Mesothelial cell of epicardium (in vitro differentiated cells): ENCODE data around the gene HGF. TPM values are rescaled to one million over a fixed set of nuclear protein-coding genes. Genes with fewer than 3 reads are reported as not detected.
A peak's percentile ranks its signal among the peaks of the same experiment; 100 is the strongest.

Experiments
- DNase-seq, 2 experiments: peaks; one replicate each; pipeline ENCODE4 v3.0.0; 2021; ENCODE audit warnings: low spot score in 2 of 2; ENCODE audit not compliant: unreplicated experiment in 2 of 2
- H3K27ac Mint-ChIP-seq: 2 replicates; pipeline ENCODE4 v1.8.0; 2021; ENCODE audit warnings: mixed read lengths
- H3K27me3 Mint-ChIP-seq: 2 replicates; pipeline ENCODE4 v1.8.0; 2021; ENCODE audit warnings: low read depth, mixed read lengths
- H3K36me3 Mint-ChIP-seq: 2 replicates; pipeline ENCODE4 v1.8.0; 2021; ENCODE audit warnings: mixed read lengths
- H3K4me1 Mint-ChIP-seq: 2 replicates; pipeline ENCODE4 v1.8.0; 2021; ENCODE audit warnings: mixed read lengths
- H3K4me3 Mint-ChIP-seq: 2 replicates; pipeline ENCODE4 v1.8.0; 2021; ENCODE audit warnings: mild to moderate bottlenecking, moderate library complexity, mixed read lengths
- H3K9me3 Mint-ChIP-seq: 2 replicates; pipeline ENCODE4 v1.8.0; 2021; ENCODE audit warnings: mixed read lengths
- CTCF ChIP-seq: fragments of 200-600 bp; sonication (generic); IDR thresholded peaks from one replicate; pipeline ENCODE4 v1.5.0; 2021; ENCODE audit warnings: antibody characterized with exemption; ENCODE audit not compliant: unreplicated experiment
- total RNA-seq: library from RNA; stranded (reverse); gene quantifications from 3 replicates; pipeline ENCODE4 v1.2.1, GENCODE V29; 2021

The HGF gene
- total RNA-seq, 1 donor from 2014 or later, result 15.1 TPM

GRCh38 chr7:81754918-81755696, 14.7 kb downstream of the HGF start:
- Mint-ChIP-seq H3K9me3 (no peaks in the 10 kb centered on the region), H3K4me1 (no peaks in the 10 kb centered on the region), H3K27me3 (no peaks in the 10 kb centered on the region), H3K36me3 (peaks cover 5% of the 10 kb centered on the region), H3K27ac (no peak overlapping the region), H3K4me3 (no peak overlapping the region)
- no peak for TF ChIP-seq CTCF
- no peak for DNase-seq

GRCh38 chr7:81753392-81753791, 16.5 kb downstream of the HGF start:
- Mint-ChIP-seq H3K4me3 (no peak overlapping the region), H3K36me3 (peaks cover 7% of the 10 kb centered on the region)

GRCh38 chr7:81752318-81752714, 17.5 kb downstream of the HGF start:
- peaks cover 7% of the 10 kb centered on the region for H3K36me3 Mint-ChIP-seq
- H3K4me1 Mint-ChIP-seq, result no peaks in the 10 kb centered on the region
- no peak overlapping the region for H3K27ac Mint-ChIP-seq
- no peak overlapping the region for H3K4me3 Mint-ChIP-seq
- no peak for TF ChIP-seq CTCF
- H3K27me3 Mint-ChIP-seq, result no peaks in the 10 kb centered on the region
- no peak for DNase-seq
- peaks cover 5% of the 10 kb centered on the region for H3K9me3 Mint-ChIP-seq

More at GRCh38 chr7:81753392-81753791, 16.5 kb downstream of the HGF start:
- no peak overlapping the region for H3K27ac Mint-ChIP-seq
- H3K9me3 Mint-ChIP-seq, result peaks cover 3% of the 10 kb centered on the region
- DNase-seq, result no peak
- no peak for TF ChIP-seq CTCF
- H3K27me3 Mint-ChIP-seq, result no peaks in the 10 kb centered on the region
- H3K4me1 Mint-ChIP-seq, result no peaks in the 10 kb centered on the region

GRCh38 chr7:81751619-81752317, 18.1 kb downstream of the HGF start:
- no peak for TF ChIP-seq CTCF
- Mint-ChIP-seq H3K36me3 (peaks cover 7% of the 10 kb centered on the region), H3K27ac (no peak overlapping the region), H3K4me1 (no peaks in the 10 kb centered on the region), H3K9me3 (peaks cover 5% of the 10 kb centered on the region), H3K4me3 (no peak overlapping the region), H3K27me3 (no peaks in the 10 kb centered on the region)
- no peak for DNase-seq

GRCh38 chr7:81745637-81746036, 24.2 kb downstream of the HGF start:
- H3K27me3 Mint-ChIP-seq, result no peaks in the 10 kb centered on the region
- H3K36me3 Mint-ChIP-seq, result peaks cover 2% of the 10 kb centered on the region
- H3K27ac Mint-ChIP-seq, result peak overlapping the region; percentile 75
- no peak for DNase-seq
- H3K9me3 Mint-ChIP-seq, result peaks cover 5% of the 10 kb centered on the region
- H3K4me3 Mint-ChIP-seq, result no peak overlapping the region
- TF ChIP-seq CTCF, result no peak
- H3K4me1 Mint-ChIP-seq, result peaks cover 36% of the 10 kb centered on the region
